IPS-18a (cell line): ENCODE measurements around the gene KRTAP5-3.

Experiments
- H3K27ac ChIP-seq: one replicate; pipeline ENCODE4 v1.5.1; 2013; ENCODE audit warnings: low read length
- H3K27me3 ChIP-seq: one replicate; pipeline ENCODE4 v1.6.1; 2013; ENCODE audit warnings: mild to moderate bottlenecking, low read length; ENCODE audit not compliant: control insufficient read depth, insufficient read depth
- H3K36me3 ChIP-seq: one replicate; pipeline ENCODE4 v1.6.1; 2013; ENCODE audit warnings: low read depth, low read length; ENCODE audit not compliant: control insufficient read depth
- H3K4me1 ChIP-seq: one replicate; pipeline ENCODE4 v1.6.1; 2013; ENCODE audit warnings: low read depth, low read length; ENCODE audit not compliant: control insufficient read depth
- H3K4me3 ChIP-seq: one replicate; pipeline ENCODE4 v1.5.1; 2013; ENCODE audit warnings: low read length
- H3K9ac ChIP-seq: one replicate; pipeline ENCODE4 v1.6.1; 2013; ENCODE audit warnings: mild to moderate bottlenecking, low read length, moderate library complexity
- H3K9me3 ChIP-seq: one replicate; pipeline ENCODE4 v1.6.1; 2013; ENCODE audit warnings: low read depth, low read length; ENCODE audit not compliant: control insufficient read depth

The KRTAP5-3 gene

DNA sequence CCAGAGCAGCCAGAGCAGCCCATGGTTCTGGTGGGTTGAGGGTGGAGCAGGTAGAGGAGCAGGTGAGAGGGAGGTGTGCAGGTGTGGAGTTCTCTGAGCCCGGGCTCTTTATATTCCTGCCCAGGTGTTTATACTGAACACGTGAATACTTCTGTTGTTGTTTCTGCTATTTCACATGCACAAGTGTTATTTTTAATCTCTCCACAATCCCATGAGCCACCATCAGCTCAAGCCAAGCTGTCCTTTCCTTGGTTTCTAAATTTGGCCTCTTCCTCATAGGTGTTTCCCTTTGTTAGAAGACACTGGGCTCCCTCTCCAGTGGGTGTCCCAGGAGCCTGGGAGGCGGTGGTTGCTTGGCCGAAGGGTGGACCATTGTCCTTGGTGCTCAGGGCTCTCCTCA is at the start of gene KRTAP5-3:
Gene KRTAP5-3 (minus strand): TSS at position 101 of the 400 bp plus-strand sequence. CDS start 78 bp downstream, at position 23.
- H3K9me3 ChIP-seq: no peaks in the 10 kb centered on the region
- peaks cover 5% of the 10 kb centered on the region for H3K4me1 ChIP-seq
- no peak within 1 kb of the TSS for H3K27ac ChIP-seq
- H3K27me3 ChIP-seq: peaks cover 16% of the 10 kb centered on the region
- no peak within 1 kb of the TSS for H3K9ac ChIP-seq
- no peak within 1 kb of the TSS for H3K4me3 ChIP-seq
- no peaks in the 10 kb centered on the region for H3K36me3 ChIP-seq

- H3K9ac ChIP-seq: no peak overlapping the region
- no peaks in the 10 kb centered on the region for H3K36me3 ChIP-seq
- H3K4me3 ChIP-seq: no peak overlapping the region
- peaks cover 14% of the 10 kb centered on the region for H3K27me3 ChIP-seq
- no peaks in the 10 kb centered on the region for H3K9me3 ChIP-seq
- no peak overlapping the region for H3K27ac ChIP-seq
- H3K4me1 ChIP-seq: no peaks in the 10 kb centered on the region
Observed at GRCh38 chr11:1656670-1657069, 48.4 kb upstream of the KRTAP5-3 start.

GRCh38 chr11:1656061-1656441 is 47.8 kb upstream of the KRTAP5-3 start:
- H3K27ac ChIP-seq: no peak overlapping the region
- H3K4me1 ChIP-seq: no peaks in the 10 kb centered on the region
- no peak overlapping the region for H3K4me3 ChIP-seq
- no peaks in the 10 kb centered on the region for H3K9me3 ChIP-seq
- H3K27me3 ChIP-seq: peaks cover 14% of the 10 kb centered on the region
- H3K9ac ChIP-seq: no peak overlapping the region
- H3K36me3 ChIP-seq: no peaks in the 10 kb centered on the region

DNA sequence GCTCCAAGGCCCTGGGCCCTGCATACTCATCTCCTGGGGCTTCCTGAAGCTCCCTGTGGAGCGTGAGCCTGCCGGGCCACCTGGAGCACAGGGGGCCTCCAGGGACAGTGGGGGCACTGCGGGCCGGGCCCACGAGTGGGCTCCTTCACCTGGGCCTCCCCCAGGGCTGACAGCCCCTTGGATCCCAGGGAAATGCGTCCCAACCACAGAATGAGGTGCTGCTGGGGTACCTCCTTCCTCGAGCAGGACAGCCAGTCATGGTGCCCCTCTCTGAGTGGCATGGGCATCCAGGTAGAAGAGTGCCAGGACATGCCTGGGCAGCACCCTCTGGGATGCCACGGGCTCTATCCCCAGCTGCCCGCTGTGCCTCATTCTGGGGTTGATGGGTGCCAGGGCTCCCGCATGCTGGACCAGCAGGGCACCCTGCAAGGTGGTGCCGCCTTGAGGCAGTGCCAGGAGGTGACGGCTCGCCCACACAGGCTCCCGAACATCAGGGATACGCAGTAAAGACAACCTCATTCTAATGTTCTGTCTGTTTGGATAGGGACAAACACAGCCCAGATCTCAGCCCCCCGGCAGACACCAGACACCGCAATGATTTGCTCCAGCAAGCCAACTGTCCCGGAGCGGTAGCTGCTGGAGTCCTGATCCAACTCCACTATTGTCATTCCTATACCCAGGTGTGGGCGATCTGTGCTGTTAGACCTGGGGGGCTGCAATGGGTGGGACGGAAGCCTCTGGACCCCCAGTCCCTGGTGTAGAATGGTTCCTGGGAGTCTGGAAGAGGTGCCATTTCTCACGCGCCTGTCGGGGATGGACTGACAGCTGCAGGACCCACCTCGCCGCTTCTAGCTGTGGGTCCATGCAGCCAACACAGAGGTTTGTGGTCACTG is 47.2 kb upstream of the KRTAP5-3 start:
- peaks cover 14% of the 10 kb centered on the region for H3K27me3 ChIP-seq

GRCh38 chr11:1654388-1655167 is 46.3 kb upstream of the KRTAP5-3 start:
- Histone ChIP-seq H3K4me1 (no peaks in the 10 kb centered on the region), H3K9ac (no peak overlapping the region), H3K27me3 (peaks cover 14% of the 10 kb centered on the region), H3K36me3 (no peaks in the 10 kb centered on the region), H3K27ac (no peak overlapping the region), H3K4me3 (no peak overlapping the region), H3K9me3 (no peaks in the 10 kb centered on the region)

More for the DNA sequence above, 47.2 kb upstream of the KRTAP5-3 start:
- Histone ChIP-seq H3K9ac (no peak overlapping the region), H3K4me1 (no peaks in the 10 kb centered on the region), H3K36me3 (no peaks in the 10 kb centered on the region), H3K9me3 (no peaks in the 10 kb centered on the region), H3K27ac (no peak overlapping the region), H3K4me3 (no peak overlapping the region)

DNA sequence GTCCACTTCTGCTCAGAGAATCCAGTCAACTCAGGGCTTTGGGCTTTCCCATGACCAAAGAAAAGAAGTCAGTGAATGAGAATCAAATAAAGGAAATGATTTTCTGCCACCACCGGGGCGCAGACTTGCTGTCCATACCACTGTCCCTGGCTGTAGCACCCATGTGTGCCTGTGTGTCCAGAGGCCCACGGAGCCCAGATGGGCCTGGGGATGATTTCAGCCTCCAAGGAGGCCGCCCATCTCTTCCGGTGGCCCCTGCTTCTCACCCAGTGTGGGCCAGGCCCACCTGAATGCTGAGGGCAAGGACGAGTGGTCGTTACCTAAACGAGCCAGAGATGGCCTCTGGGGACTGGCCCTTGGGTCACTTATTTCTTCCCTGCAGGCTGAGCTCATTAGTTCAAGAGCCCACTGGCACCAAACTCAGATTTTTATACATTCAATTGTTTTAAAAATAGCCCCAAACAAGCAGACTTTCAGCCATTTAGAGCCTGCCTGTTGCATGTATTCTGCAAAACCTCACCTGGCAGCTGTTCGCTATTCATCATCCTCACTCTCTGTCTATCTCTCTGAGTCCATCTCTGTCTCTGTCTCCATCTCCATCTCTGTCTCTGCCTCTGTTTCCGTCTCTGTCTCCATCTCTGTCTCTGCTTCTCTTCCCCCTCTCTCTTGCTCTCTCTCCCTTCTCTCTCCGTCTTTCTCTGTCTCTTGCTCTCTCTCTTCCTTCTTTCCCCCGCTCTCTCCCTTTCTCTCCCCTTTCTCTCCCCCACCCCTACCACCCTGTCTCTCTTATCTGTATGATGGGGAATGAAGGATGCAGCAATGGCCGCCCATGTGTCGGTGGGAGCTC is 45.5 kb upstream of the KRTAP5-3 start:
- H3K27ac ChIP-seq: no peak overlapping the region
- H3K9me3 ChIP-seq: no peaks in the 10 kb centered on the region
- H3K9ac ChIP-seq: no peak overlapping the region
- H3K36me3 ChIP-seq: no peaks in the 10 kb centered on the region
- H3K27me3 ChIP-seq: peaks cover 14% of the 10 kb centered on the region
- no peaks in the 10 kb centered on the region for H3K4me1 ChIP-seq
- no peak overlapping the region for H3K4me3 ChIP-seq

DNA sequence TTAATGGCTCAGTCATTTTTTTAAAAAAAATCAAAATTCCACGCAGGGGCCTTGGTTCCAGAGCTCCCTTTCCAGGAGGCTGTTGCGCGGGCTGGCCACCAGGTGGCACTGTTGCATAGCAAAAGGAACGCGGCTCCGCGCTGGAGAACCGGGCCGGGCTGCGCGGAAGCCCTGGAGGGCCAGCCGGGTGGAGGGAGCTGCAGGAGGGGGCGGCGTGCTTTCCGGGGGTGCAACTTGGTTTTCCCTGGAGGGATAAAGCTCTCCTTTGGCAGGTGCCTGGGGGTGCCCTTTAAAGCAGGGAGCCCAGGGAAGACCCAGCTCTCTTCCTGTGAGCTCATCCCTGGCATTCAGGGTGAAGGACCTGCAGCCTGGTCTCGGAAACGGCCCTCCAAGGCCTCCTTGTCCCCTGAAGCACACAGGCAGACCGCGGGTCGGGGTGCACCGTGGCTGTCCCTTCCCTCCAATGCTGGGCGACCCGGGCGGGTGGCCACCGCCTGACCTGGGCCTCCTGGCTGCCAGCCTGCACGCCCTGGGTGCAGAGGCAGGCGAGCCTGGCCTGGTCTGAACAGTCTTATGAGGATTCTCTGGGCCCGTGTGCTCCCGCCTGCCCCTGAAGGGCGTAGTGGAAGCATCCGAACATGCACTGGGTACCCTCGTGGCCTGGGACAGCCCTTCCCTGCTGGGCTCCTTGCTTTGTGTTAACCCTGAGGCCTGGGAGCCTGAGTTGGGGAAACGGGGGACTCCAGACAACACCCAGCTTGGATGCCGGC is 44.7 kb upstream of the KRTAP5-3 start:
- H3K9me3 ChIP-seq: no peaks in the 10 kb centered on the region
- H3K36me3 ChIP-seq: no peaks in the 10 kb centered on the region
- H3K27me3 ChIP-seq: peaks cover 14% of the 10 kb centered on the region
- H3K4me1 ChIP-seq: no peaks in the 10 kb centered on the region
- H3K27ac ChIP-seq: no peak overlapping the region
- no peak overlapping the region for H3K9ac ChIP-seq
- peak overlapping the region; percentile 25 for H3K4me3 ChIP-seq

DNA sequence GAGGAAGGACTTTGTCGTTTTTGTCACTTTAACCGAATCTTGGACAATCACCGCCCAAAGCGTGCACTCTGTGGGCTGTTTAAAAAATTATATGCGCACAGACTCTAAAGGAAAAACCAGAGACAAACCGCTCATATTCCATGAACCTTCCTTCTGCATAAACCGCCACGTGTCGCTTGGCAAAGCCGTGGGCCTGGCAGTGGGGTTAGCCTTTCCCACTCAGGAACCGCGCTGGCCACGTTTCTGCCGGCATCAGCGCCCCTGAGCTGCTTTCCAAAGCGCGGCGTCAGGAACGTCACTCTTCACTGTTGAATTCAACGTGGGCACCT is 44.1 kb upstream of the KRTAP5-3 start:
- no peak overlapping the region for H3K4me3 ChIP-seq
- H3K27me3 ChIP-seq: peaks cover 14% of the 10 kb centered on the region

DNA sequence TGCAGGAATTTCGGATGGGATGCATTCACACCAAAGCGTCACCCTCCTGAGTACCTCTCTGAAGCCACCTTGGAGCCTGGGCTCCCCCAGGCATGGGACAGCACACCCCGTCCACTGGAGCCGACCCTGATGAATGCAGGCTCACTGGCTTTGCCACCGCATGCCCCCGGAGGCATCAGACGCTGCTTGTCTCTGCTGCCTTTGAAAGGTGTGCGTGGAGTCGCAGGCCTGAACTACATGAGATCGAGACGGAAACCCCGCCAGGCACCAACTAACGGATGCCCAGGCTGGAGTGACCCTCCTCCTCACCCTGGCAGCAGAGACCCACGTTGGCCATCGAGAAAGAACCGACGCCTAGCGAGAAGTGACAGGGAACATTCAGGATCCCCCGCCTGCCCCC is 43.8 kb upstream of the KRTAP5-3 start:
- no peak overlapping the region for H3K9ac ChIP-seq
- no peaks in the 10 kb centered on the region for H3K4me1 ChIP-seq
- H3K4me3 ChIP-seq: no peak overlapping the region
- no peaks in the 10 kb centered on the region for H3K9me3 ChIP-seq
- no peaks in the 10 kb centered on the region for H3K36me3 ChIP-seq
- H3K27me3 ChIP-seq: peaks cover 14% of the 10 kb centered on the region
- no peak overlapping the region for H3K27ac ChIP-seq

More for the DNA sequence above, 44.1 kb upstream of the KRTAP5-3 start:
- no peaks in the 10 kb centered on the region for H3K9me3 ChIP-seq
- H3K4me1 ChIP-seq: no peaks in the 10 kb centered on the region
- no peak overlapping the region for H3K27ac ChIP-seq
- no peak overlapping the region for H3K9ac ChIP-seq
- H3K36me3 ChIP-seq: no peaks in the 10 kb centered on the region

DNA sequence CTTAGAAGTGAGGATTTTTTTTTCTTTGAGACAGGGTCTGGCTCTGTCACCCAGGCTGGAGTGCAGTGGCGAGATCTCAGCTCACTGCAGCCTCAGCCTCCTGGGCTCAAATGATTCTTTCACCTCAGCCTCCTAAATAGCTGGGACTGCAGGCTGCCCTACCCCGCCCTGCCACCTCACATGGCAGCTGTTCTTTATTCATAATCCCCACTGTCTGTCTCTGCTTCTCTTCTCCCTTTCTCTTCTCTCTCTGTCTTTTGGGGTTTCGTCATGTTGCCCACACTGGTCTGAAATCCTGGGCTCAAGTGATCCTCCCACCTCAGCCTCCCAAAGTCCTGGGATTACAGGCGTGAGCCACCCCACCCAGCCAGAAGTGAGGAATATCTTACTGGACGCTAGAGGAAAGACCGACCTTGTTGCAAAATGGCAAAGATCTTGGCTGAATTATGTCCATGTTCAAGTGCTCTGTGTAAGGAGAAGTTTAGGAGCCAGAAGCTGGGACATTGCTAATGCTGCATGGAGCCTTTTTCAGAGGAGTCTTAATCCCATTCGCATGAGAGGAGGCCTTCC is 43.2 kb upstream of the KRTAP5-3 start:
- Histone ChIP-seq H3K36me3 (no peaks in the 10 kb centered on the region), H3K9me3 (no peaks in the 10 kb centered on the region), H3K4me3 (no peak overlapping the region), H3K4me1 (no peaks in the 10 kb centered on the region), H3K27me3 (peaks cover 14% of the 10 kb centered on the region), H3K27ac (no peak overlapping the region), H3K9ac (no peak overlapping the region)
